Spleen (tissue), 11 donors: ENCODE results near the gene CNIH3. TPM values are rescaled to one million over a fixed set of nuclear protein-coding genes. Genes with fewer than 3 reads are reported as not detected.

Source experiments
- DNase-seq: peaks from one replicate; pipeline ENCODE4 v3.0.0-alpha.2; 2020
- H3K27ac ChIP-seq, 8 donors: fragments of 200-600 bp; sonication (generic) in 7 of 8; 1 replicate in 4 of 8; 2 replicates in 4 of 8; pipeline versions ENCODE4 v1.5.0 to v1.8.0; 2016 to 2021; ENCODE audit warnings: inconsistent platforms in 4 of 8, mild to moderate bottlenecking in 4 of 8, moderate library complexity in 1 of 8
- H3K27me3 ChIP-seq, 7 donors: fragments of 200-600 bp; sonication (generic) in 6 of 7; replicated peaks in 1 of 7; 1 replicate in 4 of 7; 2 replicates in 3 of 7; pipeline versions ENCODE4 v1.5.0 to v1.8.0; 2016 to 2021; ENCODE audit warnings: inconsistent platforms in 3 of 7, mild to moderate bottlenecking in 1 of 7
- H3K36me3 ChIP-seq, 6 donors: fragments of 200-600 bp; sonication (generic) in 5 of 6; 1 replicate in 4 of 6; 2 replicates in 2 of 6; pipeline versions ENCODE4 v1.5.0 to v1.8.0; 2016 to 2021; ENCODE audit warnings: inconsistent platforms in 2 of 6
- H3K4me1 ChIP-seq, 6 donors: fragments of 200-600 bp; sonication (generic) in 5 of 6; 1 replicate in 3 of 6; 2 replicates in 3 of 6; pipeline versions ENCODE4 v1.5.0 to v1.8.0; 2016 to 2021; ENCODE audit warnings: inconsistent platforms in 3 of 6
- H3K4me3 ChIP-seq, 8 donors: fragments of 200-600 bp; sonication (generic) in 7 of 8; 1 replicate in 4 of 8; 2 replicates in 4 of 8; pipeline versions ENCODE4 v1.5.0 to v1.8.0; 2016 to 2021; ENCODE audit warnings: inconsistent platforms in 4 of 8, mild to moderate bottlenecking in 4 of 8, moderate library complexity in 2 of 8
- H3K9me3 ChIP-seq, 8 donors: fragments of 200-600 bp; sonication (generic) in 7 of 8; 1 replicate in 4 of 8; 2 replicates in 4 of 8; pipeline versions ENCODE4 v1.5.0 to v1.8.0; 2016 to 2021; ENCODE audit warnings: inconsistent platforms in 4 of 8
- POLR2A ChIP-seq, 3 donors: fragments of 450-650 bp; IDR thresholded peaks; one replicate each; pipeline ENCODE4 v1.5.1; 2017; ENCODE audit warnings: antibody characterized with exemption in 3 of 3, mild to moderate bottlenecking in 1 of 3
- POLR2AphosphoS5 ChIP-seq, 3 donors: sonication (generic); formaldehyde crosslinking; IDR thresholded peaks; one replicate each; pipeline ENCODE4 v1.5.1; 2017; ENCODE audit warnings: antibody characterized with exemption in 3 of 3
- WGBS, 5 donors: extraction: QIAGEN DNeasy Blood & Tissue Kit in 3 of 5; methylation state at CpG; one replicate each; pipeline versions ENCODE4 v1.1.5 to v1.1.7; 2013 to 2018; 5-methylcytosine and 5-hydroxymethylcytosine counted together
- intact Hi-C: fragments of 100-400 bp; cut with DNase I; formaldehyde crosslinking; loops from one replicate; pipeline ENCODE4 v1.15.0; 2023; ENCODE audit warnings: low total_unique reads
- polyA plus RNA-seq, 3 donors: library from polyadenylated mRNA; stranded (reverse); fragments of 200-250 nt; gene quantifications; one replicate each; pipeline ENCODE4 v1.2.1, GENCODE V29; 2013
- total RNA-seq, 7 donors: library from RNA; depleted of rRNA in 3 of 7; stranded (reverse); fragments of >200 nt in 3 of 7; fragmentation: NEBNext Ultra II Directional in 4 of 7; extraction: Animal tissue kit (Norgen Biotek cat#: 25700) in 4 of 7; gene quantifications; one replicate each; pipeline versions ENCODE4 v1.1.0 to v1.2.1, GENCODE V29; 2016 to 2021
- TF ChIP-seq, protein P1 (sequence below), 11 experiments: fragments of 200-600 bp in 7 of 11; fragments of 450-650 bp in 4 of 11; sonication (generic) in 4 of 11; IDR thresholded peaks in 8 of 11; conservative IDR thresholded peaks in 3 of 11; 1 replicate in 7 of 11; 2 replicates in 4 of 11; pipeline versions ENCODE4 v1.4.0 to v1.8.0; 2016 to 2021; ENCODE audit warnings: antibody characterized with exemption in 11 of 11, inconsistent platforms in 4 of 11, mild to moderate bottlenecking in 1 of 11
- donor health status: healthy with polysubstance abuse.
- donor health status: DM: no; HTN: no; CAD: no; lungs with moderate emphysema.
- donor health status: DM: no; HTN: no; CAD: no.
- donor health status: Bipolar disorder and iron deficiency.
- donor health status: healthy.
- donor health status: DM: no; HTN: no; CAD: no.
- donor health status: DM: yes; HTN: yes; CAD: no.

Gene CNIH3
- total and polyA plus RNA-seq, 10 donors, result 0.68 to 4.1 (median 2.0) TPM

DNA sequence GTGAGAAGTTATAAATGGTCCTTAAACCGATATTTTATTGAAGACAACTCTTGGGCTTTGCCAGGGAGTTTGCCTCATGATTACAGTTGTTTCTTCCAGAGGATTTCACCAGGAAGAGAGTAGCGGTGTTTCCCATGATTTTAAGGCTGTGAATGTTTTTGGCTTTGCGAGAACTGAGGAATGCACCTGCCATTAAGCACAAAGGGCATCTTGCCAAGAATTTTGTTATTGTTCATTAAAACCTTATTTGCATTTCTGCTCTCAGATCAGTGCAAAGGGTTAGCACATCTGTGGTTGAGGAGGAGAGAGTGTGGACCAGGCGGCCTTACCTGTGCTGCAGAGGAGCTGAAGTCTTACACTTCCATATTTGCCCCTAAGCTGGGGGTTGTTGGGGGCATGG, 13.8 kb downstream of the CNIH3 start:
- H3K4me3 ChIP-seq, result no peak overlapping the region
- peaks cover 0 to 1% (median 0%) of the 10 kb centered on the region in 6 donors for H3K4me1 ChIP-seq
- TF ChIP-seq, protein P1, sequence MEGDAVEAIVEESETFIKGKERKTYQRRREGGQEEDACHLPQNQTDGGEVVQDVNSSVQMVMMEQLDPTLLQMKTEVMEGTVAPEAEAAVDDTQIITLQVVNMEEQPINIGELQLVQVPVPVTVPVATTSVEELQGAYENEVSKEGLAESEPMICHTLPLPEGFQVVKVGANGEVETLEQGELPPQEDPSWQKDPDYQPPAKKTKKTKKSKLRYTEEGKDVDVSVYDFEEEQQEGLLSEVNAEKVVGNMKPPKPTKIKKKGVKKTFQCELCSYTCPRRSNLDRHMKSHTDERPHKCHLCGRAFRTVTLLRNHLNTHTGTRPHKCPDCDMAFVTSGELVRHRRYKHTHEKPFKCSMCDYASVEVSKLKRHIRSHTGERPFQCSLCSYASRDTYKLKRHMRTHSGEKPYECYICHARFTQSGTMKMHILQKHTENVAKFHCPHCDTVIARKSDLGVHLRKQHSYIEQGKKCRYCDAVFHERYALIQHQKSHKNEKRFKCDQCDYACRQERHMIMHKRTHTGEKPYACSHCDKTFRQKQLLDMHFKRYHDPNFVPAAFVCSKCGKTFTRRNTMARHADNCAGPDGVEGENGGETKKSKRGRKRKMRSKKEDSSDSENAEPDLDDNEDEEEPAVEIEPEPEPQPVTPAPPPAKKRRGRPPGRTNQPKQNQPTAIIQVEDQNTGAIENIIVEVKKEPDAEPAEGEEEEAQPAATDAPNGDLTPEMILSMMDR (IDR thresholded peaks at IDR 0.05 in 8 of 11, conservative IDR thresholded peaks at IDR 0.05 in 3 of 11), result no peak
- TF ChIP-seq POLR2AphosphoS5 (IDR thresholded peaks at IDR 0.05), result no peak
- TF ChIP-seq POLR2A (IDR thresholded peaks at IDR 0.05), result no peak
- H3K36me3 ChIP-seq, result no peaks in the 10 kb centered on the region
- intact Hi-C loops, result no loop called here
- DNase-seq, result no peak
- H3K27ac ChIP-seq, result no peak overlapping the region
- H3K9me3 ChIP-seq, result no peaks in the 10 kb centered on the region
- 85 to 94% (median 91%) methylated on average over 4 of the region's 4 CpGs for WGBS, 5 donors
- no peaks in the 10 kb centered on the region for H3K27me3 ChIP-seq

DNA sequence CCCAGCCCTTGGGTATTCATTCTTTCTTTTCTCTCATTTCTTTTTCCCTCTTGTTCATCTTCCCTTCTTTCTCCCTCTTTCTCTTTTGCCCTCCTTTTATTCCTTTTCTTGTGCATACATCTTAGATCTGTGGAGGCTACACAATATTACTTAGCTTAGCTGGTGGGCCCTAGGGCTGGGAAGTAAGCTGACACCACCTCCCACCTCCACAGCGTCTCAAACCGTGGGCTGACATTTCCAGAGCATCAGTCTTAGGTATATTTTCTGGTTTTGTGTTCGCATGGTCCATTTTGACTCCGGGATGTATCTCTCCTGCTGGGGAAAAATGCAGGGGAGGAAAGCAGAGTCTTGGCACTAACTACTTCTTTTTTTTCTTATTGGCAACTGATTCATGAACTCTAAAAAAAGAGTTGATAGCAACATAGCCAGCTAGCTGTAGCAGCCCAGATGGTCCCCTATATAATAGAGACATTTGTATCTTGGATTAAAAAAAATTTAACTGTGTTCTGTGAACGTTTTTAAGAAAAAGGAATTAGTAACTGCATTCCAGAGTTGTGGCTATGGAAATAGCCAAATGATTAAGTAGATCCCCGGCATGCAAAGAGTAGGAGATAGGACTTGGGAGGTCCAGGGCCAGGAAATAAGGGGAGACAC, 15.5 kb downstream of the CNIH3 start:
- 61 to 76% (median 69%) methylated on average over 6 of the region's 6 CpGs for WGBS, 5 donors

DNA sequence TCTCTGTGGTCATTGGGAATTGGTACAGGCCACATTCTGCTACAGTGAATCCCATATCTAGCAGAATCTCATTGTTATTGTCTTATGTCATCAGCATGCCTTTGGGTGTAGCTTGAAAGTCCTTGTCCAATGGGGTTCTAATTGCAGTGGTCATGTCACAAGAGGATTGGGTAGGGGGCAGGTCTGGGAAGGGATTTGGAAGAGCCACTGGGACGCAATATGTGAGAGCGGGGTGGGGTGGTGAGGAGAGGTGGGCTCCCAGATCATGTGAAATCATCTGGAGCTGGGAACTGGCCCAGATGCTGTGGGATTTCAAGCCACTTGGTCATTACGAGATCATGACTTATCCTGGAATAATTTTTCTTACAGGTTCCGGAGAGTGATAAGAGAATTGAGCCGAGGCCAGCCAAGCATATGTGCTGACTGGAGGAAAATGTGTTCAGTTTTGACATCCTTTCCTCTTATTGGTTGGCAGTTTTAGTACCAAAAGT, 16.3 kb downstream of the CNIH3 start:
- WGBS, 5 donors, result 81 to 86% (median 83%) methylated on average over 5 of the region's 5 CpGs
- intact Hi-C loops, result no loop called here
- H3K4me1 ChIP-seq, result no peaks in the 10 kb centered on the region
- DNase-seq, result no peak
- no peaks in the 10 kb centered on the region for H3K27me3 ChIP-seq
- H3K9me3 ChIP-seq, result no peaks in the 10 kb centered on the region
- H3K4me3 ChIP-seq, result no peak overlapping the region
- H3K27ac ChIP-seq, result no peak overlapping the region
- TF ChIP-seq, protein P1 (IDR thresholded peaks at IDR 0.05 in 8 of 11, conservative IDR thresholded peaks at IDR 0.05 in 3 of 11), result no peak
- TF ChIP-seq POLR2A (IDR thresholded peaks at IDR 0.05), result no peak
- no peak for TF ChIP-seq POLR2AphosphoS5 (IDR thresholded peaks at IDR 0.05)
- H3K36me3 ChIP-seq, result no peaks in the 10 kb centered on the region

More for the DNA sequence above, 15.5 kb downstream of the CNIH3 start:
- Histone ChIP-seq H3K4me3 (no peak overlapping the region), H3K27ac (no peak overlapping the region), H3K4me1 (no peaks in the 10 kb centered on the region), H3K9me3 (no peaks in the 10 kb centered on the region), H3K36me3 (no peaks in the 10 kb centered on the region), H3K27me3 (no peaks in the 10 kb centered on the region)
- DNase-seq, result no peak
- intact Hi-C loops, result no loop called here
- TF ChIP-seq POLR2A (IDR thresholded peaks at IDR 0.05), result no peak
- no peak for TF ChIP-seq POLR2AphosphoS5 (IDR thresholded peaks at IDR 0.05)
- TF ChIP-seq, protein P1 (IDR thresholded peaks at IDR 0.05 in 8 of 11, conservative IDR thresholded peaks at IDR 0.05 in 3 of 11), result no peak

DNA sequence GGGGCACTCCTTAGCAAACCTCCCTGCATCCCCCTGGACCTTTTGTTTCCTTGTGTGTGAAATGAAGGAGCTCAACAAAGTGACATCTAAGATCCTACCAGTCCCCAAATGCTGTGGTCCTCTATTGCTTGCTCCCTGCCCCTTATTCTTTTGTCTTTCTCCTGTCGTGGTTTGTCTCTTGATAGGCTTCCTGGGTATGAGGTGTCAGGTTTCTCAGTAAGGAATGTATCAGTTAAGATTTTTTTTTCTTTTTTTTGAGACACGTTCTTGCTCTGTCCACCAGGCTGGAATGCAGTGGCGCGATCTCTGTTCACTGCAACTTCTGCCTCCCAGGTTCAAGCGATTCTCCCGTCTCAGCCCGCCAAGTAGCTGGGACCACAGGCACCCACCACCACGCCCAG, 16.8 kb downstream of the CNIH3 start:
- Histone ChIP-seq H3K4me1 (no peaks in the 10 kb centered on the region), H3K9me3 (no peaks in the 10 kb centered on the region), H3K36me3 (no peaks in the 10 kb centered on the region), H3K27me3 (peaks cover 0 to 2% (median 0%) of the 10 kb centered on the region in 7 donors), H3K4me3 (no peak overlapping the region), H3K27ac (no peak overlapping the region)
- no peak for DNase-seq
- 74 to 88% (median 85%) methylated on average over 8 of the region's 8 CpGs for WGBS, 5 donors
- TF ChIP-seq POLR2AphosphoS5 (IDR thresholded peaks at IDR 0.05) (no peak), POLR2A (IDR thresholded peaks at IDR 0.05) (no peak)
- TF ChIP-seq, protein P1 (IDR thresholded peaks at IDR 0.05 in 8 of 11, conservative IDR thresholded peaks at IDR 0.05 in 3 of 11), result no peak
- intact Hi-C loops, result no loop called here
